Smooth muscle cell (in vitro differentiated cells): ENCODE data around the gene PTPRF. TPM values are rescaled to one million over a fixed set of nuclear protein-coding genes. Genes with fewer than 3 reads are reported as not detected.
"Not testable (repeated sequence)": the region's sequence is repeated elsewhere in the genome, so short reads cannot be mapped to it uniquely, and the experiment has no call there.

Experiments
- DNase-seq: peaks from one replicate; lab custom pipeline; 2025; ENCODE audit not compliant: unreplicated experiment; lab: John Stamatoyannopoulos, UW
- H2AFZ ChIP-seq: fragments of 200-600 bp; sonication (generic); 2 replicates; pipeline ENCODE4 v1.6.0; 2016; ENCODE audit warnings: antibody characterized with exemption, low read depth, mild to moderate bottlenecking
- H3F3A ChIP-seq: fragments of 200-600 bp; sonication (generic); 2 replicates; pipeline ENCODE4 v1.6.0; 2017; ENCODE audit warnings: antibody characterized with exemption, low read depth
- H3K27ac ChIP-seq: fragments of 200-600 bp; sonication (generic); 2 replicates; pipeline ENCODE4 v1.5.1; 2016; ENCODE audit warnings: low read depth, mild to moderate bottlenecking
- H3K27me3 ChIP-seq: fragments of 200-600 bp; sonication (generic); 2 replicates; pipeline ENCODE4 v1.6.1; 2016; ENCODE audit warnings: low read depth, mild to moderate bottlenecking
- H3K36me3 ChIP-seq: fragments of 200-600 bp; sonication (generic); 2 replicates; pipeline ENCODE4 v1.5.1; 2016; ENCODE audit warnings: low read depth
- H3K4me1 ChIP-seq: fragments of 200-600 bp; sonication (generic); 2 replicates; pipeline ENCODE4 v1.5.1; 2016; ENCODE audit warnings: low read depth
- H3K4me2 ChIP-seq: fragments of 200-600 bp; sonication (generic); 2 replicates; pipeline ENCODE4 v1.6.0; 2016; ENCODE audit warnings: mild to moderate bottlenecking
- H3K4me3 ChIP-seq: fragments of 200-600 bp; sonication (generic); 2 replicates; pipeline ENCODE4 v1.5.1; 2016; ENCODE audit warnings: mild to moderate bottlenecking
- H3K79me2 ChIP-seq: fragments of 200-600 bp; sonication (generic); 2 replicates; pipeline ENCODE4 v1.6.0; 2016; ENCODE audit warnings: low read depth, mild to moderate bottlenecking
- H3K9ac ChIP-seq: fragments of 200-600 bp; sonication (generic); 2 replicates; pipeline ENCODE4 v1.6.0; 2016; ENCODE audit warnings: low read depth
- H3K9me3 ChIP-seq: fragments of 200-600 bp; sonication (generic); replicated peaks from 2 replicates; pipeline ENCODE4 v1.5.1; 2016; ENCODE audit warnings: low read depth
- H4K20me1 ChIP-seq: fragments of 200-600 bp; sonication (generic); 2 replicates; pipeline ENCODE4 v1.6.0; 2016; ENCODE audit warnings: low read depth
- CTCF ChIP-seq: fragments of 200-600 bp; sonication (generic); IDR thresholded peaks from 2 replicates; pipeline ENCODE4 v1.5.1; 2017; ENCODE audit warnings: borderline replicate concordance, mild to moderate bottlenecking, antibody characterized with exemption; ENCODE audit not compliant: insufficient read depth, poor library complexity, severe bottlenecking
- WGBS: methylation state at CpG from one replicate; pipeline ENCODE4 v1.1.7; 2016; ENCODE audit warnings: low lambda C conversion rate; 5-methylcytosine and 5-hydroxymethylcytosine counted together
- polyA plus RNA-seq: library from polyadenylated mRNA; unstranded; fragments of >200 nt; fragmentation: Nextera tagmentation; extraction: Ambion mirVana; gene quantifications from 2 replicates; pipeline ENCODE4 v1.2.1, GENCODE V29; 2016
- total RNA-seq: library from RNA; depleted of rRNA; stranded (reverse); fragments of >200 nt; gene quantifications from 2 replicates; pipeline ENCODE4 v1.2.3, GENCODE V29; 2014

PTPRF gene
- total and polyA plus RNA-seq, 2 experiments from 2014 or later = 39.9 to 71.0 TPM

GRCh38 chr1:43632135-43632670 lies 101.5 kb downstream of the PTPRF start:
- WGBS = 87% methylated on average over 4 of the region's 4 CpGs
- no peak overlapping the region for H3K4me3 ChIP-seq
- DNase-seq = no peak
- no peak overlapping the region for H3K4me2 ChIP-seq
- no peaks in the 10 kb centered on the region for H3K79me2 ChIP-seq
- H3F3A ChIP-seq = no peaks in the 10 kb centered on the region
- no peak overlapping the region for H3K27ac ChIP-seq
- H3K9ac ChIP-seq = no peak overlapping the region
- no peaks in the 10 kb centered on the region for H4K20me1 ChIP-seq
- H3K27me3 ChIP-seq = no peaks in the 10 kb centered on the region
- no peak overlapping the region for H2AFZ ChIP-seq
- no peaks in the 10 kb centered on the region for H3K4me1 ChIP-seq
- no peaks in the 10 kb centered on the region for H3K9me3 ChIP-seq
- no peak for TF ChIP-seq CTCF
- H3K36me3 ChIP-seq = no peaks in the 10 kb centered on the region

GRCh38 chr1:43634721-43635120 lies 104.0 kb downstream of the PTPRF start:
- DNase-seq = no peak
- H3K4me3 ChIP-seq = no peak overlapping the region
- H3K79me2 ChIP-seq = no peaks in the 10 kb centered on the region
- H2AFZ ChIP-seq = no peak overlapping the region
- no peaks in the 10 kb centered on the region for H3K27me3 ChIP-seq
- no peak overlapping the region for H3K4me2 ChIP-seq
- H3F3A ChIP-seq = no peaks in the 10 kb centered on the region
- no peak overlapping the region for H3K9ac ChIP-seq
- H3K4me1 ChIP-seq = no peaks in the 10 kb centered on the region
- no peaks in the 10 kb centered on the region for H3K36me3 ChIP-seq
- TF ChIP-seq CTCF = no peak
- H4K20me1 ChIP-seq = no peaks in the 10 kb centered on the region
- 75% methylated on average over 5 of the region's 5 CpGs for WGBS
- H3K9me3 ChIP-seq = no peaks in the 10 kb centered on the region
- no peak overlapping the region for H3K27ac ChIP-seq

- Histone ChIP-seq H3K27ac (no peak overlapping the region), H3K27me3 (no peaks in the 10 kb centered on the region), H3K36me3 (no peaks in the 10 kb centered on the region), H3K9ac (no peak overlapping the region), H3K4me3 (no peak overlapping the region), H3K9me3 (no peaks in the 10 kb centered on the region), H2AFZ (no peak overlapping the region), H3K79me2 (no peaks in the 10 kb centered on the region), H3K4me2 (no peak overlapping the region), H3K4me1 (no peaks in the 10 kb centered on the region), H4K20me1 (no peaks in the 10 kb centered on the region), H3F3A (no peaks in the 10 kb centered on the region)
- TF ChIP-seq CTCF = no peak
- WGBS = 92% methylated on average over 5 of the region's 5 CpGs
- no peak for DNase-seq
Measured at GRCh38 chr1:43636006-43636641, 105.4 kb downstream of the PTPRF start.

GRCh38 chr1:43637267-43637666 lies 106.6 kb downstream of the PTPRF start:
- Histone ChIP-seq H3K9ac (no peak overlapping the region), H3K27ac (no peak overlapping the region), H3K9me3 (no peaks in the 10 kb centered on the region), H3K4me1 (no peaks in the 10 kb centered on the region), H3K4me2 (no peak overlapping the region), H3K4me3 (no peak overlapping the region), H3F3A (no peaks in the 10 kb centered on the region), H3K27me3 (no peaks in the 10 kb centered on the region), H3K36me3 (no peaks in the 10 kb centered on the region), H3K79me2 (no peaks in the 10 kb centered on the region), H2AFZ (no peak overlapping the region), H4K20me1 (no peaks in the 10 kb centered on the region)
- TF ChIP-seq CTCF = no peak
- DNase-seq = no peak
- WGBS = 94% methylated on average over 7 of the region's 7 CpGs

- H3K4me1 ChIP-seq, DNase-seq, H3K27me3 ChIP-seq, H3K36me3 ChIP-seq, H3K4me3 ChIP-seq, H2AFZ ChIP-seq, H3F3A ChIP-seq, H3K79me2 ChIP-seq, H4K20me1 ChIP-seq, H3K9ac ChIP-seq, H3K27ac ChIP-seq, H3K9me3 ChIP-seq, H3K4me2 ChIP-seq: not testable (repeated sequence)
- 94% methylated on average over 3 of the region's 4 CpGs for WGBS
Measured at GRCh38 chr1:43638381-43638780, 107.7 kb downstream of the PTPRF start.
